SIG-M5 (cell line): ENCODE data around the gene CASK.

Experiments used
- DNase-seq: peaks from one replicate; lab custom pipeline; 2025; lab: John Stamatoyannopoulos, UW

Gene CASK

DNA sequence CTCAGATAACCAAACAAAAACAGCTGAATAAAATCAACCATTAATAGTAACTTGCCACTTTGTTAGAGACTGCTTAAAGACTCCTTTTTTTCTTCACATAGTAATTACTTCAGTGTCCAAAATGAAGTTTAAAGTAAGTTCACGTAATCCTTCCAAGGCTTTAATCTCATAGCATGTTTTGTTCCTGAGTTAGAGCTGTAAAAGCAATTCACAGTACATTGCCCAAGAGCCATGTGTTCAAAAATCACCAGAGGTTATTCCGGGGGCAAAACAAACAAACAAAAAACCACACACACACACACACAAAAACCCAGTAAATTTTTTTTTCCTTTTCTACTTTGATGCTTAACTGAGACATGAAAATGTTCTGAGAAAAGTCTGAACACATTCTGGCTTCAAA is 193.3 kb downstream of the CASK start:
- no peak for DNase-seq

DNA sequence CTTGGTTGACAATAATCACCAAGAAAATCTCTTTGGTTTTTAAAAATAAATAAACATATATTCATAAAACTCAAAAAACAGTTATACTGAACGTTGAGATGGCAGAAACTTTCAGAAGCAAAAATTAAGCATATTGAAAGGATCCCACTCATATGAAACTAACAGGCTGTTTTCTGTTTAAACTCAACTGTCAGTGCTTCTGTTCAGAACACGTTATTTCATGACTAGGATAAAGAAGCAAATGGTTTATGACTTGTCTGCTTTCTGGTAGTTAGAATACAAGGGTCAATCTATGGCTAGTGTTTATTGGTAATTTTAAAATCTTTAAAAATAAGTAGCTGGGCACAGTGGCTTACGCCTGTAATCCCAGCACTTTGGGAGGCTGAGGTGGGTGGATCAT is 195.2 kb downstream of the CASK start:
- DNase-seq = no peak

GRCh38 chrX:41723826-41724225 is 199.5 kb downstream of the CASK start, which contains the start of gene GPR82:
TSS of gene GPR82 (plus strand) at chrX:41724181. CDS start at chrX:41727027, 2,846 bp downstream.
- peak; percentile 43 for DNase-seq

- no peak for DNase-seq
Measured at GRCh38 chrX:41722816-41723618, 200.3 kb downstream of the CASK start.

GRCh38 chrX:41722214-41722613 is 201.1 kb downstream of the CASK start:
- no peak for DNase-seq

GRCh38 chrX:41721590-41721989 is 201.8 kb downstream of the CASK start:
- DNase-seq = no peak

- DNase-seq = no peak
Measured at GRCh38 chrX:41720125-41720779, 203.1 kb downstream of the CASK start.

GRCh38 chrX:41719610-41720009 is 203.7 kb downstream of the CASK start:
- DNase-seq = peak; percentile 0

- DNase-seq = no peak
Measured at GRCh38 chrX:41718481-41719235, 204.7 kb downstream of the CASK start.

DNA sequence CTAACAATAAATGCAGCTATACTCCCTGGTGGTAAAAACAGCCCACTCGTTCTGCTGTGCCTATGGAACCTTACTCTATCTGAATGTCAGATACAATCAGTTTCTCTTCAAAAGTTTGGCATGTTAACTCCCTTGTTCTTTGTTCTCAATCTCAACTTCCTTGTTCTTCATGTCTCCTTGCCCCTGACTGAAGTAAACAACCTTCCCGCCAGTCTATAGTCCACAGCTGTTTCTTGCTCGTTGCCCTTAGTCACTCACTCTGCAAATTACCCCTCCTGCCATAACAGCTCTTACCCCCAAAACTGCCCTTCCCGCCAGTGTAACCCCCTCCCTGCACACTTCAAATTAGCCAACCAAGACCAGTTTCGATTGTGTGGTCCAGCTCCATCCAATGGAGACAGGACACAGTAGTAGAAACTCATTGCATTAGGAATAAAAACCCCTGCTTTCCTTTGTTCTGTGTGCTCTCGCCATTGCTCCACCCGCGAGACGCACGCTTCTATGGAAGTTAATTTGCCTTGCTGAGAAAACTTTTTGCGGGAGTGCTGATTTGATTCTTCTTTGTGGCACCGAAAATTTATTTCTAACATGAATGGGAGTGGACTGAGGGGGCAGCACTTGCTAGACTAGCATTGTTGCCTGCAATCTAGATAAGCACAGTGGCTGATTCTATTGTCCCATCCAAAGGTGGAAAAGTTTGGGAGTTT is 206.4 kb downstream of the CASK start:
- DNase-seq = no peak

GRCh38 chrX:41716222-41716621 is 207.1 kb downstream of the CASK start:
- DNase-seq = no peak

GRCh38 chrX:41711021-41711667 is 212.2 kb downstream of the CASK start:
- DNase-seq = no peak

GRCh38 chrX:41708486-41708885 is 214.9 kb downstream of the CASK start:
- DNase-seq = no peak

DNA sequence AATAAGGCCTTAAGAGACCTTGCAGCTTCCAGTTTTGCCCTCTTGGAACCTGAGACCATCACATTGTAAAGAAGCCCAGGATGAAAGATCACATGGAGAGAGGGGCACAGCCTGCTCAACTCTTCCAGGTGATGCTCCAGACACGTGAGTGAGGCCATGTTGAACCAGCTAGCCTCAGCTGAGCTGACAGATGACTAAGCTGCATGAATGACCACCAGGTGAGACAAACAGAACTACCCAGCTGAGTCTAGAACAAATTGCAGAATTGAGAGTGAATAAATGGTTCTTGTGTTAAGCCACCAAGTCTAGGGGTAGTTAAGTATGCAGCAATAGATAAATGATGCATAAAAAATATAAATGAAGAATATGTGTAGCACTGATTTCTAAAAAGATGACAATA is 216.1 kb downstream of the CASK start:
- DNase-seq = no peak

DNA sequence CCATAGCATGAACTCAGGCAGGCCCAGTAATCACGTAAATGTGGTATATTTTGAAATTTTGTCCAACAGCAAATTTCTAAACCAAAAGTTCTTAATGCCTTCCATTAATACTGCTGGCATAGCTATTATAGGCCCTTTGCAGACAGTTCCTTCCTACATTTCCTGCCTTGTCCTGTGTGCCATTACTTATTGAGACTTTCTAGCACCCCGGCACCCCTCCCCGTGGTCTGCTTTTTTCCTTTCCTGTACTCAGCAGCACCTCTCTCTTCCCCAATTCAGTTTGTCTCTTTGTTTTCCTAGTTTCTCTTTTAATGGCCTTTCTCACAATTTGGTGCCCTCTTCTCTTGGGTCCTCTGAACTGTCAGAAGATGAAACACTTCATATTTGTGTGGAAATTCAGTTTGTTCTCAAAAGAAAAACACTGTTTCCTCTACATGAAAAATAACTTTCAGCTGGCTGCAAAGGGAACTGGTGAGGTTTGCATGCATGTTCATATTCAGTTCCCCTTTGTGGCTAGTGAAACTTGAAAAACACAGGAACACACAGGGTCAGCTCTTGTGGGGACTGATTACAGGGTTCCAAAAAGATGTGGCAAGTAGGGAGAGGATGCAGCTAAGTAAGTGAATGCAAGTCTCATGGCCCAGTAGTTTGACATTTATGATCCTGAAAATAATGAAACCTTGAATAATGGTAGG is 217.5 kb downstream of the CASK start:
- DNase-seq = peak; percentile 42

DNA sequence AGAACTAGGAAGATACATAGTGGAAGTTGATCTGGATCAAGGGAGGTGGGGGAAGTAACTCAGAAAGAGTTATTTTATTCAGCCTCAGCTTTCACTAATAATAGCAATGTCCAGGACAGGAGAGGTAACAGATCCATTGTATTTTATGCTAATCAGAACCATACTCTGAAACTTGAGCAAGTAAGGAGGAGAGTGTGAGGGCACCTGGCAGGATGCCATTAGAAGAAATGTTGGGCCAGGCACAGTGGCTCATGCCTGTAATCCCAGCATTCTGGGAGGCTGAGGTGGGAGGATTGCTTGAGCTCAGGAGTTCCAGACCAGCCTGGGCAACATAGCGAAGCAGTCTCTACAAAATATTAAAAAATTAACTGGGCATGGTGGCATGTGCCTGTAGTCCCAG is 218.3 kb downstream of the CASK start:
- no peak for DNase-seq

DNA sequence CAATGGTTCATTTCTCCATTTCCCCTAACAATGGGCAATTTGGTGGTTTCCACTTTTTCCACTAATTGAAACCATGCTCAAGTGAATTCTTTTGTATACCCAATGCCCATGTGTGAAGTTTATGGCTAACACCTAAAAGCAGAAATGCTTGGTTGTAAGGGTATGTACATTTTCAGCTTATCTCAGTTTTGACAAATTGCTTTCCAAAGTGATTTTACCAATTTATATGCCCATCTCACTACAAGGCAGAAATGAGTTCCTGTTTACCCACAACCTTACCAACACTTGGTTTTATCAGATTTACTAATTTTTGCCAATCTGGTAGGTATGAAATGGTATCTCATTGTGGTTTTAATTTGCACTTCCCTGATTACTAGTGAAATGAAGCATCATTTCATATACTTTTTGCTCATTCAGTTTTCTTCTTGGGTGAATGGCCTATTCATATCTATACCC is 219.8 kb downstream of the CASK start:
- no peak for DNase-seq

GRCh38 chrX:41695426-41695825 is 227.9 kb downstream of the CASK start:
- no peak for DNase-seq

DNA sequence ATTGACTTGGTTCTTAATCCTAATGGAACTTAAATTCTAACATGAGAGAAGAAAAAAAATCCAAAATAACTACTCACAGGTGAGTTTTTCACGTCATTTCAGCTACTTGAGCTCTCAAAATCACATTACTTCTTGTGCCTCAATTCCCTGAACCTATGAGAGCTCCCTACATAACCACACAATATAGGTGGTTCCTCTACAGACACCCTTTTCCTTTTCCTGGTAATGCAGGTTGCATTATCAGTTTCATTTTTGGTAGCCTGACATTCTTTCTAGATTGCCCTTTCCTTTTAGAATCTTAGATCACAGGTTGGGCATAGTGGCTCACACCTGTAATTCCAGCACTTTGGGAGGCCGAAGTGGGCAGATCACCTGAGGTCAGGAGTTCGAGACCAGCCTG is 230.3 kb downstream of the CASK start:
- no peak for DNase-seq

DNA sequence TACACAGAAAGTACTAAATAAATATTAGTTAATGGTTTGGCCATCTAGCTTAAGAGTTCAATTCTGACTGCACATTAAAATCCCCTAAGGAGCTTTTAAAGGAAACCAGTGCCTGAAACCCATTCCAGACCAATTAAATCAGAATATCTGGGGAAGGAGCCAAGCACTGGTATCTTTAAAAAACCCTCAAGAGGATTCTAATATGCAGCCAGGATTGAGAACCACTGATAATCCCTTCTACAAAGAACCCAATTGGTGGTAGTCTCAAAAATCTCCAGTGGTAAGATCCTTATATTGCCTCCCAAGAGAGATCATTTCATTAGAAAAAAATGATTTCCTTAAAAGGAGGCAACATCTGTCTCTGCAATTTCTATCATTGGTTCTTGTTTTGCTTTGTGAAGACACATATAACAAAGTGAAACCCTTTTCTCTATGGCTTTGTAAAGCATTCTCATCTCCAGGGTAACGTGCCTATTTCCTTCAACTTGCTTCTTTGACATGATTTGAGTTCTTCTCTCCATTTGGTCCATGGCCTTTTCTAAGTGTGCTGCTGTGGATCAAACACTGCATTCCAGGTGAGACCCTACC is 231.1 kb downstream of the CASK start:
- no peak for DNase-seq

GRCh38 chrX:41689711-41690110 is 233.6 kb downstream of the CASK start:
- DNase-seq = no peak
